Epidermal melanocyte (primary cell): ENCODE measurements around the gene ETNK1.
"Not testable (repeated sequence)": the region's sequence is repeated elsewhere in the genome, so short reads cannot be mapped to it uniquely, and the experiment has no call there.

Source experiments
- DNase-seq: peaks from one replicate; pipeline ENCODE4 v3.0.0; 2011; ENCODE audit warnings: low spot score; ENCODE audit not compliant: insufficient read length

Gene ETNK1

DNA sequence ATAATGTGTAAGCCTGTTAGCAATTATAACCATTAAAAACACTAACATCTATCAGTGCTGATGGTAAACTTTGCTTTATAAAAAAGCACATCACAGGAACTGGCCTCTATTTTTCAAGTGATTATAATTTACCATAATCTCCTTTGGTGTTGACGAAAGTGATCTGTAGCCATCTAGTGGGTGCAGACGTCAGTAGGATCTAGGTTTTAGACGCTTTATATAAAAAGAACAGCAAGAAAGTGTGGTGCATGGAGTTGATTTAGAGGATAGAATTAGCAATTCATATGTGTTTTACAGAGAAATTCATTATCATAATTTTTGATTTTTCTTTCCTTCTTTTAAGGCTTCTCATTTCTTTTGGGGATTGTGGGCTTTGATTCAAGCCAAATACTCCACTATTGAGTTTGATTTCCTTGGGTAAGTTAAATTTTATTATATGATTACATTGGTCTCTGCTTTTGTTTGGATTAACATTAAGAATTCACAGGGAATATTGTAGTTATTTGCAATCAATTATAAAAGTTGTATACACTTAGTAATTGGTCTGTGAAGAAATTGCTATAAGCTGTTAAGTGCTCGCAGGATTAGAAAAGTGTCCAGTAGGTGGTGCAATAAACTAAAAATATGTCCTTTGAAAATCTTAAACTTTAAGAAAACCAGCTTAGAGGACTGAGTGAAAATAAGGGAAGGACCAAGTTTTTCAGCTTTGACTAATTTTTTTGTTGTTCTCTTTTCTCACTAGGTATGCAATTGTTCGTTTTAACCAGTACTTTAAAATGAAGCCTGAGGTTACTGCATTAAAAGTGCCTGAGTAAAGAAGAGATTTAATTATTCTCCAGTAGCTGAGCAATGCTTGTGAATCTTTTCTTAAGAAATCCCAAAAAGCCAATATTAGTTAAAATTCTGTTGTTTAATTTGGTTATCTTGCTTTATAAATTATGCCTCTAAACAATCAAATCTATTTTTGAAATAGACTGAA, 59.5 kb downstream of the ETNK1 start:
- no peak for DNase-seq

DNA sequence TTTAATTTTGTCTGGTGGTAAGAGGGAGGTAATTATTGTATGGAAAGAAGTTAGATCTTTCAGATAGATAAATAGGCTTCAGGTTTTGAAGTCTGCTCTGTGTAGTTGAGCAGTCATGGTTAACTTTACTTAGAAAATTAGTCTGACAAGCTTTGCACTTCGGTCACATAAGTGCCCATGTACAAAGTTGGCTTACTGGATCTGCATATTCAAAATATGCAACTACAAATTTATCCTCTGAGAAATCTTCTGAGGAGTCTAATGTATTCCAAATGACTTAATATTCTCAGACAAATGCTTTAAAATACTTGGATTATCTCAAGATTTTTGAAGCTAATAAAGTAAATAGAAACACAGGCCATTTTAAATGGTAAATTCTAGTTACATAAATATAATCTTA, 61.2 kb downstream of the ETNK1 start:
- DNase-seq, result no peak

DNA sequence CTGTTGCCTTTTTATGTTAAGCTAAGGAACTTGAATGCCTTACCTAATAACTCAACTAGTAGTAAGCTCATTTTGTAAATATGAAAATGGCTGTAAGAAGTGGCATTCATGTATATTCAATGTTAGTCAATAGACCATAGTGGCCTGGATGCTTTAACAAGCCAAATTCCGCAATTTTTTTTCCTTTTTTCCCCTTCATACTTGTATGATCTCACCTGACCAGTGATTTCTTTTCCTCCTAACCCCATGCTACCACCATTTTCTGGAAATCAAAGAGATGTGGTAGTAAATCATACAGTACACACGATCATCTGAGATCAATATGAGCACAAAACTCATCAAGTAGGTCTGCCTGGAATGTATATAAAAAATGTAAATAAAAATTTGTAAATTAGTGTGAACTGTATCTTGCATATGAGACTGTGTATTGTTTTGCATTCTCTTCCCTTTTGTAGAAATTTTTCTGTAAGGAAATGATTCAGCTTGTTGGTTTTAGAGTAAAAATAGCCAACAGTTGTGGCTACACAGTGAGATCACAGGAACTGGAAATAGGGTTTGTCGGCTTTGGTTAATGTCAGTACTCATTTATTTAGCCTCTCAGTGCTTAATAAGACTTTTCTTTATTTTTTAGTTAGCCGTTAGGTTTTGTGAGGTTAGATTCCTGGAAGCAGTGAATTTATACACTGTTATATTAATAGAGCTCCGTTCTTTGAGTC, 62.5 kb downstream of the ETNK1 start:
- no peak for DNase-seq

DNA sequence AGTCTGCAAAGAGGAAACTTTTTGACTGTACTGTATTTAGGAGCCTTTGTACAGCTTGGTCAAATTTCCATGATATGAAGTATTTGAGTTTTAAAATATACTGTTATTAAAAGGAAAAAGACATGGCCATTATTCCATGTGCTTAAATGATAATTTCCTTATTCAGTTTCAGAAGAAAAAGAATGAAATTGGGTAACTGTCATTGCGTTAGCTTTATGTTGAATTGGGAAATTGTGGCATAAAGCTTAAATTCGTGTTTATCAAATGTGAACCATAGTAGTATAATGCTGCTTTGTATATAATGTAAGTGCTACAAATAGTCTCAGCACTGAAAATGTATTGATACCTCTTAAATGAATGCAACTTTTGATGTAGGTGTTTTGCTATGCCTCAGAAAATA, 64.9 kb downstream of the ETNK1 start:
- no peak for DNase-seq

DNA sequence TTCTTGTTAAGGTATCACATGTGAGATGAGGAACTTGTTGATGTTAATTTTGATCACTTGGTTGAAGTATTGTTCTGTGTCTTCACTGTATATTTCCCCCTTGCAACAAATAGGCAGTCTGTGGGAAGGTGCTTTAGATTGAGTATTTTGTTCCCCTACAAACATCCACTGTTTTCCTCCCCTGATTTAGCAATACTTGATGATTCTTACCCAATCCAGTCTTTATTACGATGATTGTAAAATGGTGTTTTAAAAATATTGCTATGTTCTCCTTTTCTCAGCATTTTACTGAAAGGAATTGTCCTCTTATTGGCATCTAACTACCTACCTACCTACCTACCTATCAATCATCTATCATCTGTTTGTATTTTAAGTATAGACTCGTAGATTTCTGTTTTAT, 66.3 kb downstream of the ETNK1 start:
- no peak for DNase-seq

DNA sequence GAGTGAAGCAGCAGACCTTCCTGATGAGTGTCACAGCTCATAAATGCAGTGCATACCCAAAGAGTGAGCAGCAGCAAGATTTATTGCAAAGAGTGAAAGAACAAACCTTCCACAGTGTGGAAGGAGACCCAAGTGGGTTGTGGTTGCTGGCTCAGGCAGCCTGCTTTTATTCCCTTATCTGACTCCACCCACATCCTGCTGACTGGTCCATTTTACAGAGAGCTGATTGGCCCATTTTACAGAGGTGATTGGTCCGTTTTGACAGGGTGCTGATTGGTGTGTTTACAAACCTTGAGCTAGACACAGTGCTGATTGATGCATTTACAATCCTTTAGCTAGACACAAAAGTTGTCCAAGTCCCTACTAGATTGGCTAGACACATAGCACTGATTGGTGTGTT, 67.5 kb downstream of the ETNK1 start:
- DNase-seq, result not testable (repeated sequence)

DNA sequence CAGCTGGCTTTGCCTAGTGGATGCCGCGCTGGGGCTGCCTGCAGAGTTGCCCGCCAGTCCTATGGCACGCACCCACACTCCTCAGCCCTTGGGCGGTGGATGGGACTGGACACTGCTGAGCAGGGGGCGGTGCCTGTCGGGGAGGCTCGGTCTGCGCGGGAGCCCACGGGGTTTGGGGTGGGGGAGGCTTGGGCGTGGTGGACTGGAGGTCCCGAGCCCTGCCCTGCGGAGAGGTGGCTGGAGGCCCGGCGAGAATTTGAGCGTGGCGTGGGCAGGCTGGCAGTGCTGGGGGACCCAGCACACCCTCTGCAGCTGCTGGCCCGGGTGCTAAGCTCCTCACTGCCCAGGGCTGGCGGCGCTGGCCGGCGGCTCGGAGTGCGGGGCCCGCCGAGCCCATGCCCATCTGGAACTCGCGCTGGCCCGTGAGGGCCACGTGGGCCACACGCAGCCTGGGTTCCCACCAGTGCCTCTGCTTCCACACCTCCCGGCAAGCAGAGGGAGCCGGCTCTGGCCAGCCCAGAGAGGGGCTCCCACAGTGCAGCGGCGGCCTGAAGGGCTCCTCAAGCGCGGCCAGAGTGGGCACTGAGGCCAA, 68.1 kb downstream of the ETNK1 start:
- no peak for DNase-seq

DNA sequence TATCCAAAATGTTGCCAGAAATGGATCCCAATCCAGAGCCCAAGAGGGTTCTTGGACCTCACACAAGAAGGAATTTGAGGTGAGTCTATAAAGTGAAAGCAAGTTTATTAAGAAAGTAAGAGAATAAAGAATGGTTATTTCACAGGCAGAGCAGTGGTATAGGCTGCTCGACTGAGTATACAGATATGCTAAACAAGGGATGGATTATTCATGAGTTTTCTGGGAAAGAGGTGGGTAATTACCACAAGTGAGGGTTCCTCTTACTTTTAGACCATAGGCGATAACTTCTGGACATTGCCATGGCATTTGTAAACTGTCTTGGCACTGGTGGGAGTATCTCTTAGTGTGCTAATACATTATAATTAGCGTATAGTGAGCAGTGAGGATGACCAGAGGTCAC, 73.6 kb downstream of the ETNK1 start:
- no peak for DNase-seq

DNA sequence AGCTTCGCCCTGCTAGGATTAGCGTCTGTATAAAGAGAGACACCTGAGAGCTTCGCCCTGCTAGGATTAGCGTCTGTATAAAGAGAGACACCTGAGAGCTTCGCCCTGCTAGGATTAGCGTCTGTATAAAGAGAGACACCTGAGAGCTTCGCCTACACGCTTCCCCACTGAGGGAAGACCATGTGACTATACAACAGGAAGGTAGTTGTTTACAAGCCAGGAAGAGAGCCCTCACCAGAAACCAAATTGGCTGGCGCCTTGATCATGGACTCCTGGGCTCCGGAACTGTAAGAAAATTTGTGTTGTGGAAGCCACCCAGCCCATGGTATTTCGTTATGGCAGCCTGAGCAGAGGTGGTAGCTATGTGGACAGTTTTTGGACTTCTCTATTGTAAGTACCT, 74.7 kb downstream of the ETNK1 start:
- DNase-seq, result not testable (repeated sequence)

DNA sequence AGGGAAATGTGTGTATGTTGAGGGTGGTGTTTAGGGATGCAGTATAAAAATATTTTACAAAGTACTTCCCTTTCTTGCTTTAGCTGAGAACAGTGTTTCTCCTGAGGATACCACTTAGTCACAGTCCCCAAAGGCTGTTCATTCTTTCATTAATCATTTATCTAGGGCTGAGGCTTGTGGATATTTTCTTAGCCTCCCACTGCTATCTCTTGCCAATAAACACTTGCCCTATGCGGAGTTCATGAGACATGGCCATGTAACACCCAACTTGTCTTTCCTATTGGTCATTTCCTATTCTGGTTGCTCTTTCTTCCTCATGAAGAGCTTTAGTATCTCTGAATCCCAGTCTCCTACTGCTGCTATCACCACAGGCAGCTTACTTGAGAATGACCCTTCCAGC, 75.1 kb downstream of the ETNK1 start:
- DNase-seq, result no peak

DNA sequence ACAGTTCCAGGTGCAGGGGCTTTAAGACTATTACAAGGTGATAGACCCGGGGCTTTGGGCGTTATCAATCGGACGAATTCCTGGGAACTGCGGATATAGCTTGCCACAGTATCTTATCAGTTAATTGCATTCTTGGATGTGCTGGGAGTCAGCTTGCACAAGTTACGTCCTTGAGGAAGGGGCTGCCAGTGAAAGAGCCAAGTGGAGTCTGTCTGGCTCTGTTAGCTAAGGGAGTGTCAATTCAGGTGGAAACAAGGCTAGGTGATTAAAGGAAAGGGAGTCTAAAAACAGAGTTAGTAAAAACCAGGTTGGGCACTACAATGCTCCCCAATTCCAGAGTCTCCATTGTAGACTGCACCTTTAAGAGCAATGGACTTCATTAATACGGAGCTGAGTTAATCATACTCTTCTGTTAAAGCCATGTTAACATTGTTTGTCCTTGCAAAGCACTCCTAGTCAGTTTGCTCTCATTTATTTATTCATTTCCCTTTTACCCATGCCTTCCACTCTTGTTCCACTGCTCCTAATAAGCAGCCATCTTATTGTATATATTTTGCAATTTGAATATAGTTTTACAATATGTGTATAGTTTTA, 76.3 kb downstream of the ETNK1 start:
- DNase-seq, result not testable (repeated sequence)

DNA sequence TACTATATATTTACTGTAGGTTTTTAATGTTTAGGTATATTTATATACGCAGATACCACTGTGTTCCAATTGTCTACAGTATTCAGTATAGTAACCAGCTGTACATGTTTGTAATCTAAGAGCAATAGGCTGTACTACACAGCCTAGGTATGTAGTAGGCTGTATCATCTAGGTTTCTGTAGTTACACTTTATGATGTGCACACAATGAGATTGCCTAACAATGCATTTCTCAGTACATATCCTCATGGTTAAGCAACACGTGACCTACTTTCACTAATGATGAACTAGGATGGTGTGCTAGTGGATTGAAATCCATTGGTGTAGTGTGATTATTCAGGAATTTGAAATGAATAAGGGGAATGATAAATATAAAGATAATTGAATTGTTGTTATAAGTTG, 77.7 kb downstream of the ETNK1 start:
- DNase-seq, result no peak

DNA sequence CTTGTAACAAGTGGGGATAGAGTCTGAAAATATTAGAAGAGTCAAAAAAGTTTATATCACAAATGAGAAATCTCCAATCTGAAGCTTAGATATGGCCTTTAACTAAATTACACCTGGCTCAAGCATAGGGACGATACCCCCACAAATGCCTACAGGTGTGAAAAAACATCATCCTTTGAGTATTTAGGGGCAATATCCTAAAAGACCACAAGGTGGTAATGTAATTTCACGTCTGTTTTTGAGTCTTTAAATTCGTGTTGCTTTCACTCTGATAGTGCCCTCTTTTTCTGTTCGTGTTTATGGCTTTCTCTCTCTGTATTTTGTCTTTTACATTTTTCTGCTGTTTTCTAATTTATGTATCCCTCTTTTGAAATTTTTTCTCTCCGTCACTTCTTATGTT, 84.3 kb downstream of the ETNK1 start:
- no peak for DNase-seq

DNA sequence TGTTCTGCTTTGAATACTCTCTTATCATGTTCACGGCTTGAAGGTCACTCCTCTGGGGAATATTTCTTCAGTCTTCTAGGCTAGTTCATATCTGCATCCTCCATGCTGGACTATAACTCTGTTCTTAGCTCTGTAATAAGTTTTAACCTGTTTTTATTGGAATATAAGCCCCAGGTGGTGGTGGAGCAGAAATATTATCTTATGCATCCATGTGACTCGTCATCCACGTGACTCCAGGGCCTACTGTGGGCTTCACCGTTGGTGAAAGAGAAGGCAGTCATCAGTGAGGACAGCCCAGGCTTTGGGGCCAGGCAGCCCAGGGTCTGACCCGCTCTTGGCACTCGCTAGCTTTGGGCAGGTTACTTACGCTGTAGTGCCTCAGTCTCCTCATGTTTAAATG, 87.1 kb downstream of the ETNK1 start:
- no peak for DNase-seq

DNA sequence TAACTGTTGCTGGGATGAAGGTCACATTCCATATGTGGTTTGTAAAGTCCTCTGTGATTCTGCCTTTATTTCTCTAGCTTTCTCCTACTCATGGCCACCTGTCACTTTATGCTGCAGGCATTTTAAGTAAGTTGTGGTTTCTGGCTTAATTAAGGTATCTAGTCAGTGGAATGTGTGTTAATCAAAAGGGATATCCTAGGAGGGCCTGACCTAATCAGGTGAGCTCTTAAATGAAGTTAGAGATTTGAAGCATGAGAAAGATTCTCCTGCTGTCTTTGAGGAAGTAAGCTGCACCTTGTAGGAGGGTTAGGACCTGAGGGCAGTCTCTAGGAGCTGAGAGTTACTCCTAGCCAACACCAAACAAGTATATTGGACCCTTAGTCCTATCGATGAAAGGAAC, 90.3 kb downstream of the ETNK1 start:
- DNase-seq, result no peak

DNA sequence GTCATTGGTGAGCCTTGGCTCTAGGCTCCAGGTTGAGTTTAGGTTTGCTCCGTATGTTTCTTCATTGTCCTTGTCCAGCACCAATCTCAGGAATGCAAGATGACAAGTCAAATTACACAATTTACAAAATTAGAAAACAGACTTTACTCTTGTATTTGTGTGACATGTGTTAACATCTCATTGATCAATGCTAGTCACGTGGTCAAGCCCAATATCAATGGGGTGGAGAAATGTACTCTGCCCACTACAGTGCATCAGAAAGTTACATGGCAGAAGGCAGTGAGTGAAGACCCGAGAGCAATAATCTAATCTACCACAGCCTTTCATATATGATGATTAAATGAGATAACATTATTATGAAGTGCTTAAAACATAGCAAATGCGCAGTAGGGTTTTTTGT, 94.8 kb downstream of the ETNK1 start:
- DNase-seq, result no peak

DNA sequence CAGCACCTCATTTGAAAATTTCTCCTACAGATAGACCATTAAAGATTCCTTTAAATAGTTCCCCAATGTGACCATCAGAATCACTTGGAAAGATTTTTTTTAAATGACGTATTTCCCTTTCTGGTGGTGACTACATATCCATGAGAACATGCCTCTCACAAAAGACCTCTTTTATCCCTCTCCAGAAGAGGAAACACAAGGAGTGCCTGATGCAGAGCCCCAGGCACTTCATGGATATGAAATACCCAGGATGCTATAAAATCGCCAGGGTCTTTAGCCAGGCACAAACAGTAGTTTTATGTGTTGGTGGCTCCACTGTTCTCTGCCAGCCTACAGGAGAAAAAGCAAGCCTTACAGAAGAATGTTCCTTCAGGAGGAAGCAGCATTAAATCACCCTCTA, 97.1 kb downstream of the ETNK1 start:
- peak; percentile 64 for DNase-seq

DNA sequence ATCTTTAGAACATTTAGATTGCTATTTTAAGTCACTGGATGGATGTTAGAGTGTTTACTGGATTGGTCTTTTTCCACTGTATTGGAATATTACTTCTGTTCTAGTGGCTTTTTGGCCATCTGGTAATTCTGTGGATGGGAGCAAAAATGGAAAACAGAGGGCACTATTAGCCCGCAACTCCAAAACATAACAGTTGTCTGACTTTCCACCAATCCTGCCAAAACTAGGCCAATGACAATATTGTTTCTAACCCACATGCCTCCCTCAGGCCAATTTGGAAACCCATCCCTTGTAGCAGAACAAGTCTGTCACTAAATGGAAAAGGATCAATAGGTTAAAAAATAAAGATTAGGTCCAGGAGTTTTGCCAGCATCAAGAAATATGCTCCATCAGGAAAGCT, 97.8 kb downstream of the ETNK1 start:
- DNase-seq, result no peak

DNA sequence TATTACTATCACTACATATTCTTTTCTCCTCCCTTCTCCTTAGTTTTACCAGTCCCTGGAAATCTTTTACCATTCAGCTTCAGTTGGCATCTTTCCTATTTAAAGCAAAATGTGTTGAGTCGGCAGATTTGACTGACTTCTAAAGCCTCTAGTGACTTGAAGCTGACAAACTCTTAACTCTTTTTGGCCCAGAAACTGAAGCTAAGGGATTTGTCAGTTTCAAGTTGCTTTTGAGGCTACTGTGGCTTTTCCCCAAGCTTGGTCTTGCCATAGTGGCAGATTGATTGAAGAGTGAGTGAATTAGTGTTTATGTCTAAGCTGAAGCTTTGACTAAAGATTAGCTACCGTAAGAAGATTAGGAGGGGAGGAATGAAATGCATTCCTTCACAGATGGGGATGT, 104.0 kb downstream of the ETNK1 start:
- no peak for DNase-seq

DNA sequence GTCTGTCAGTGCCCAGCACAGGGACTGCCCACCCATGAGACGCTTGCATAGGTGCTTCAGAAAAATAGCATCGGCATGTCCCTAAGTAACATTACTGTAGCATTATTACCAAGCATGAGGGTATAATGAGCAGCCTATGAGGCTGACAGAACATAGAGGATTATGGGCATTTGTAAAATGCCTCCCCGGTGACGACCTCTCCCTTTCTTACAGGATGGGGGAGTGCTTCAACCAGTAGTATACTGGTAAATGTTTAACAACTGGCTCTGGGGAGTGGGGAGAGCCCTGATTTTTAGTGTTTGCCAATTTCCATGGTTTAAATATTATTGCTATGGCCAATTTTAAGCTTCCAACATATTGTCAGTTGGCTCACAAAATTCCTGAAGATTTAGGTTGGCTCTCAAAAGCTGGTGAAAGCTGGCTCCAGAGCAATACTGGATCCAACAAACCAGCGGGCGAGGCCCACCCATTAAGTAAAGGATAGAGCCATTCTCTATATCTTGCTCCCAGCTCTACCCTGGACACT, 104.5 kb downstream of the ETNK1 start:
- DNase-seq, result no peak

DNA sequence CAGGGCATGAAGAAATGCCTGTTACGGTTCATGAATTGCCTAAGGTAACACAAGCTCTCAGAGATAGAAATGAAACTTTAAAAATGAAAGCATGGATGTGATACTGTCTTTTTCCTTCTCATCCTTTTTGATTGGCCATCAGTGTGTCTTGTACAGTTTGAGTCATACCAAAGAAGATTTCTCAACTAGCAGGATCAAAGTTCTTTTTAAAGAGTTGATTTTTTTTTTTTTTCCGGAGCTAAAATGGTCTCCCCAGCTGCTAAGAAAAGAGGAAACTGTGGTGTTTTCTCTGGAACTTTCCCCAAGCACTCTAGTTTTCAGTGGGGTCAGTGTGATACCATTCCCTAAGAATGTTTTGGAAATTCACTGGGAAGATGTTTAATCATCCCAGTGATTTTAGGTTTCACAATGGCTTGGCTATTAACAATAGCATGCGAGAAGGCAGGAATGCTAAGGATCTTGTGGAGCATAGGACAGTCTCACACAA, 105.0 kb downstream of the ETNK1 start:
- DNase-seq, result peak; percentile 26

DNA sequence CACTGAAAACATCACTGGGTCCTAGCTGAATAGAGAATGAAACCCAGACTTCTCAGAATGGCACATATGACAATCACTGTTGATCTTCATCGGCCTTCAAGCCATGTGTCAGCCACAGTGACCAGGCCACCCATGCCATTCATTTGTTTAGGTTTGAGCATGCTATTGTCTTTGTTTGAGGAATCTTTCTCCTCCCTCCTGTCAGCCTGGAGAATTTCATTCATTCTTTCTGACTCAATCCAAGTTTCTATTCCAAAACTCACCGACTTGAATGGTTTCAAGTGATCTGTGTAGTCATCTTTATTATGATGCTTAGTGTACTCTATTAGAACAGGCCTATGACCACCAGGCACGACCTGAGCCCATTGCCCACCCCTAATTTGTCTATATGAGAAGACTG, 106.3 kb downstream of the ETNK1 start:
- no peak for DNase-seq
